NB4 (cell line): ENCODE results near the gene CNNM2.

Experiments
- DNase-seq: peaks from one replicate; pipeline ENCODE4 v3.0.0; 2010; ENCODE audit warnings: low read depth
- H3K4me3 ChIP-seq: one replicate; pipeline ENCODE4 v1.5.1; 2011; ENCODE audit warnings: mild to moderate bottlenecking, low read depth, low read length, moderate library complexity
- CTCF ChIP-seq: IDR thresholded peaks from one replicate; pipeline ENCODE4 v1.5.1; 2012; ENCODE audit warnings: low read depth, low read length
- MYC ChIP-seq: IDR thresholded peaks from 2 replicates; pipeline ENCODE4 v1.6.1; 2011; ENCODE audit warnings: low read depth, low read length
- POLR2A ChIP-seq: IDR thresholded peaks from 2 replicates; pipeline ENCODE4 v1.6.1; 2011; ENCODE audit warnings: mild to moderate bottlenecking; ENCODE audit not compliant: insufficient read length; ENCODE audit errors: extremely low read depth
- TF ChIP-seq, protein P1 (sequence below): IDR thresholded peaks from 2 replicates; pipeline ENCODE4 v1.6.1; 2011; ENCODE audit warnings: low read depth, low read length

The CNNM2 gene

GRCh38 chr10:102876747-102877153 is 41.3 kb upstream of the CNNM2 start:
- H3K4me3 ChIP-seq, result no peak overlapping the region
- TF ChIP-seq POLR2A, result no peak
- TF ChIP-seq, protein P1, sequence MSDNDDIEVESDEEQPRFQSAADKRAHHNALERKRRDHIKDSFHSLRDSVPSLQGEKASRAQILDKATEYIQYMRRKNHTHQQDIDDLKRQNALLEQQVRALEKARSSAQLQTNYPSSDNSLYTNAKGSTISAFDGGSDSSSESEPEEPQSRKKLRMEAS, result no peak
- TF ChIP-seq MYC, result no peak
- no peak for TF ChIP-seq CTCF
- no peak for DNase-seq

DNA sequence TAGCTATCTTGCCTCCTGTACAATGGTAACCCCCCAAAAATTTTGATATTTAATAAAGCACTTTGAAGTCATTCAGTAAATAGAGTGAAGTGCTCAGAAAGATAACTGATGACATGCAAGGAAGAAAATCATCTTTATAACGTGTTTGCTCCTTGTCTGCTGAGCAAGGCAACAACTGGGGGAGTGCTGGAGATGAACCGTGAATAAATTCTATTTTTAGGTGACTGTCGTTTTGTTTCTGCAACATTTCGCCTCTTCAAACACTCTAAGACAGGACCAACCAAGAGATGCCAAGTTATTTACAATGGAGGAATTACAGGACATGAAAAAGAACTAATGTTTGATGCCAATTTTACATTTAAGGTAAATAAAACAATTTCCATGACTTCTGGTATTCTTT is 39.5 kb upstream of the CNNM2 start:
- no peak for DNase-seq
- no peak overlapping the region for H3K4me3 ChIP-seq
- TF ChIP-seq, protein P1, result no peak
- TF ChIP-seq MYC (no peak), CTCF (no peak), POLR2A (no peak)

GRCh38 chr10:102880256-102880655 is 37.8 kb upstream of the CNNM2 start:
- no peak overlapping the region for H3K4me3 ChIP-seq
- DNase-seq, result no peak
- no peak for TF ChIP-seq CTCF
- no peak for TF ChIP-seq MYC
- TF ChIP-seq, protein P1, result no peak
- TF ChIP-seq POLR2A, result no peak

DNA sequence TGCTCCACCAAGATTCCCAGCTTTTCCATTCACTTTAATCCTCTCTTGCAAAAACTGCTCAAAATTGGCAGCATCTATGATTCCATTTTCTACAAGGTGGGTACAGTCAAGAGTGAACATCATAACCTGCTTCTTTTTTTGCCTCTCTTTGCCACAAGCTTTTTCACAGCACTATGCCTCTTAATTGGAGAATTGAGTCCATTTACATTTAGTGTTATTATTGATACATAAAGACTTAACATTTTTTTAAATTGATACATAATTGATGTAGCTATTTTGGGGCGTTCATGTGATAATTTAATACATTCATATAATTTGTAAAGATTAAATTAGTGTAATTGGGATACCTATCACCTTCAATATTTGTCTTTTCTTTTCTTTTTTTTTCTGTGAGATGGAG is 30.0 kb upstream of the CNNM2 start:
- no peak overlapping the region for H3K4me3 ChIP-seq
- TF ChIP-seq CTCF, result no peak
- TF ChIP-seq, protein P1, result no peak
- TF ChIP-seq MYC, result no peak
- TF ChIP-seq POLR2A, result no peak
- no peak for DNase-seq

- no peak for TF ChIP-seq POLR2A
- no peak for TF ChIP-seq MYC
- TF ChIP-seq, protein P1, result no peak
- TF ChIP-seq CTCF, result no peak
- DNase-seq, result no peak
- no peak overlapping the region for H3K4me3 ChIP-seq
Observed at GRCh38 chr10:102894466-102895213, 23.5 kb upstream of the CNNM2 start.

- no peak for DNase-seq
- TF ChIP-seq POLR2A (no peak), MYC (no peak), CTCF (no peak)
- TF ChIP-seq, protein P1, result no peak
- no peak overlapping the region for H3K4me3 ChIP-seq
Observed at GRCh38 chr10:102900006-102900405, 18.1 kb upstream of the CNNM2 start.
